ENCODE measurements around the gene HOXC6.

Gene HOXC6

GRCh38 chr12:54053003-54053750 is 24.9 kb downstream of the HOXC6 start:
- TF ChIP-seq, protein P1, sequence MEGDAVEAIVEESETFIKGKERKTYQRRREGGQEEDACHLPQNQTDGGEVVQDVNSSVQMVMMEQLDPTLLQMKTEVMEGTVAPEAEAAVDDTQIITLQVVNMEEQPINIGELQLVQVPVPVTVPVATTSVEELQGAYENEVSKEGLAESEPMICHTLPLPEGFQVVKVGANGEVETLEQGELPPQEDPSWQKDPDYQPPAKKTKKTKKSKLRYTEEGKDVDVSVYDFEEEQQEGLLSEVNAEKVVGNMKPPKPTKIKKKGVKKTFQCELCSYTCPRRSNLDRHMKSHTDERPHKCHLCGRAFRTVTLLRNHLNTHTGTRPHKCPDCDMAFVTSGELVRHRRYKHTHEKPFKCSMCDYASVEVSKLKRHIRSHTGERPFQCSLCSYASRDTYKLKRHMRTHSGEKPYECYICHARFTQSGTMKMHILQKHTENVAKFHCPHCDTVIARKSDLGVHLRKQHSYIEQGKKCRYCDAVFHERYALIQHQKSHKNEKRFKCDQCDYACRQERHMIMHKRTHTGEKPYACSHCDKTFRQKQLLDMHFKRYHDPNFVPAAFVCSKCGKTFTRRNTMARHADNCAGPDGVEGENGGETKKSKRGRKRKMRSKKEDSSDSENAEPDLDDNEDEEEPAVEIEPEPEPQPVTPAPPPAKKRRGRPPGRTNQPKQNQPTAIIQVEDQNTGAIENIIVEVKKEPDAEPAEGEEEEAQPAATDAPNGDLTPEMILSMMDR (IDR thresholded peaks at IDR 0.05; ENCODE audit: insufficient read depth, low read length, poor library complexity, severe bottlenecking) = no peak
- peak overlapping the region; percentile 84 for H3K4me3 ChIP-seq (replicated peaks; ENCODE audit: low read depth, low read length)
- H3K27me3 ChIP-seq (replicated peaks; ENCODE audit: control insufficient read depth, insufficient read depth, low read length) = no peaks in the 10 kb centered on the region
- peak; percentile 84 for DNase-seq (ENCODE audit: extremely low read depth, insufficient read length)
- no peaks in the 10 kb centered on the region for H3K36me3 ChIP-seq (ENCODE audit: control insufficient read depth, insufficient read depth, low read length)

DNA sequence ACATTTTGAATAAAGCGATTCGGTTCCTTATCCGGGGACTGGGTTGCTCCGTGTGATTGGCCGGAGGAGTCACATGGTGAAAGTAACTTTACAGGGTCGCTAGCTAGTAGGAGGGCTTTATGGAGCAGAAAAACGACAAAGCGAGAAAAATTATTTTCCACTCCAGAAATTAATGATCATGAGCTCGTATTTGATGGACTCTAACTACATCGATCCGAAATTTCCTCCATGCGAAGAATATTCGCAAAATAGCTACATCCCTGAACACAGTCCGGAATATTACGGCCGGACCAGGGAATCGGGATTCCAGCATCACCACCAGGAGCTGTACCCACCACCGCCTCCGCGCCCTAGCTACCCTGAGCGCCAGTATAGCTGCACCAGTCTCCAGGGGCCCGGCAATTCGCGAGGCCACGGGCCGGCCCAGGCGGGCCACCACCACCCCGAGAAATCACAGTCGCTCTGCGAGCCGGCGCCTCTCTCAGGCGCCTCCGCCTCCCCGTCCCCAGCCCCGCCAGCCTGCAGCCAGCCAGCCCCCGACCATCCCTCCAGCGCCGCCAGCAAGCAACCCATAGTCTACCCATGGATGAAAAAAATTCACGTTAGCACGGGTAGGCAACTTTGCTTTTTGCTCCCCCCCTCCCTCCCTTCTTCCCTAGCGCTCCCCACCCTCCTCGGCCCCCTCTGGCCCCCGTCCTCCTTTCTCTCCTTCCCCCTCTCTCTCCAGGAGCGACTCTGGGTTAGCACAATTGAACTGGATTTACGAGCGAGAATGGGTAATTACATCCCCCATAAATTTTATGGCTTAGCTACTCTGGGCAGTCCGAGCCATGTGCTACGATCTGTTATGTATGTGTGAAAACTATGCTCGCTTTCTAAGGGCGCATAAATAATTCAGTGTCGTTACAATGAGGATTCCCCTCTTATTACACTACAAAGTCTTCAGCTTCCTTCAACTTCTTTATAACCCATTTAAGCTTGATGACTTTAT is 25.8 kb downstream of the HOXC6 start, which contains the start of gene HOXC4:
Gene HOXC4, plus strand, starts transcription at position 85 of the 991 bp plus-strand sequence. Its CDS starts 88 bp downstream, at position 173.
- H3K27me3 ChIP-seq (replicated peaks; ENCODE audit: control insufficient read depth, insufficient read depth, low read length) = no peaks in the 10 kb centered on the region
- no peak for DNase-seq (ENCODE audit: extremely low read depth, insufficient read length)
- H3K4me3 ChIP-seq (replicated peaks; ENCODE audit: low read depth, low read length) = peak within 1 kb of the TSS; percentile 84
- TF ChIP-seq, protein P1 (IDR thresholded peaks at IDR 0.05; ENCODE audit: insufficient read depth, low read length, poor library complexity, severe bottlenecking) = no peak
- H3K36me3 ChIP-seq (ENCODE audit: control insufficient read depth, insufficient read depth, low read length) = no peaks in the 10 kb centered on the region

- DNase-seq (ENCODE audit: extremely low read depth, insufficient read length) = no peak
- H3K27me3 ChIP-seq (replicated peaks; ENCODE audit: control insufficient read depth, insufficient read depth, low read length) = no peaks in the 10 kb centered on the region
- H3K4me3 ChIP-seq (replicated peaks; ENCODE audit: low read depth, low read length) = peak overlapping the region; percentile 84
- TF ChIP-seq, protein P1 (IDR thresholded peaks at IDR 0.05; ENCODE audit: insufficient read depth, low read length, poor library complexity, severe bottlenecking) = no peak
- no peaks in the 10 kb centered on the region for H3K36me3 ChIP-seq (ENCODE audit: control insufficient read depth, insufficient read depth, low read length)
Observed at GRCh38 chr12:54054742-54055194, 26.5 kb downstream of the HOXC6 start.

DNA sequence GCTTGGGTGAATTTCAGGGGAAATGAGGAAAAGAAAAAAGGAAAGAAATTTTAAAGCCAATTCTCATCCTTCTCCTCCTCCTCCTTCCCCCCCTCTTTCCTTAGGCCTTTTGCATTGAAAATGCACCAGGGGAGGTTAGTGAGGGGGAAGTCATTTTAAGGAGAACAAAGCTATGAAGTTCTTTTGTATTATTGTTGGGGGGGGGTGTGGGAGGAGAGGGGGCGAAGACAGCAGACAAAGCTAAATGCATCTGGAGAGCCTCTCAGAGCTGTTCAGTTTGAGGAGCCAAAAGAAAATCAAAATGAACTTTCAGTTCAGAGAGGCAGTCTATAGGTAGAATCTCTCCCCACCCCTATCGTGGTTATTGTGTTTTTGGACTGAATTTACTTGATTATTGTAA is 27.3 kb downstream of the HOXC6 start:
- TF ChIP-seq, protein P1 (IDR thresholded peaks at IDR 0.05; ENCODE audit: insufficient read depth, low read length, poor library complexity, severe bottlenecking) = no peak
- DNase-seq (ENCODE audit: extremely low read depth, insufficient read length) = no peak
- Histone ChIP-seq H3K36me3 (ENCODE audit: control insufficient read depth, insufficient read depth, low read length) (no peaks in the 10 kb centered on the region), H3K27me3 (replicated peaks; ENCODE audit: control insufficient read depth, insufficient read depth, low read length) (no peaks in the 10 kb centered on the region), H3K4me3 (replicated peaks; ENCODE audit: low read depth, low read length) (no peak overlapping the region)

DNA sequence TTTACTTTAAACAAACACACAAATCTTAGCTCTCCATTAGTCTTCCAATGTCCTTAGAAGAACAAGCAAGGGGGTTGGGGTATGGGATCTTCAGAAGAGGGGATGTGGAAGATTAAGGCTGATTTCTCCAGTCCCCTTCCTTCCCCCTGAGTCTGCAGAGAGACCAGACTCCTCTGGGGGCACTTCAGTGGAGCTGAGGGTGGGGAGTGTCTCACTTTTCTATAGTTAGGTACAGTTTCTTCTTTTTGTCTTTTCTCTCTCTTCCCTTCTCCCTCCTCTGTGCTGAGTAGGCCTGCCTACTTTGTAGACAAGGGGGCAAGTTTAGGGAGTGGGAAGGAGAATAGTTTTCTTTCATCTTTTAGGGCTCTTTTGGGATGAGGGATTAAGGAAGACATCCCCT is 27.9 kb downstream of the HOXC6 start:
- Histone ChIP-seq H3K36me3 (ENCODE audit: control insufficient read depth, insufficient read depth, low read length) (no peaks in the 10 kb centered on the region), H3K4me3 (replicated peaks; ENCODE audit: low read depth, low read length) (no peak overlapping the region), H3K27me3 (replicated peaks; ENCODE audit: control insufficient read depth, insufficient read depth, low read length) (no peaks in the 10 kb centered on the region)
- TF ChIP-seq, protein P1 (IDR thresholded peaks at IDR 0.05; ENCODE audit: insufficient read depth, low read length, poor library complexity, severe bottlenecking) = no peak
- DNase-seq (ENCODE audit: extremely low read depth, insufficient read length) = no peak
